Karpas-422 (cell line): ENCODE results near the gene KRTAP9-8. TPM values are rescaled to one million over a fixed set of nuclear protein-coding genes. Genes with fewer than 3 reads are reported as not detected.
"Not testable (repeated sequence)": the region's sequence is repeated elsewhere in the genome, so short reads cannot be mapped to it uniquely, and the experiment has no call there.

Experiments used
- DNase-seq: peaks from one replicate; pipeline ENCODE4 v3.0.0-alpha.2; 2015
- H2AFZ ChIP-seq: fragments of 200-600 bp; sonication (generic); 2 replicates; pipeline ENCODE4 v1.6.1; 2014; ENCODE audit warnings: antibody characterized with exemption, low read length, mixed read lengths
- H3K27ac ChIP-seq: fragments of 200-600 bp; sonication (generic); 2 replicates; pipeline ENCODE4 v1.5.1; 2014; ENCODE audit warnings: mild to moderate bottlenecking, low read length, moderate library complexity
- H3K27me3 ChIP-seq: fragments of 200-600 bp; sonication (generic); 2 replicates; pipeline ENCODE4 v1.6.1; 2014; ENCODE audit warnings: low read length, mixed read lengths
- H3K36me3 ChIP-seq: fragments of 200-600 bp; sonication (generic); 2 replicates; pipeline ENCODE4 v1.6.1; 2014; ENCODE audit warnings: low read length, mixed read lengths; ENCODE audit not compliant: insufficient read depth
- H3K4me1 ChIP-seq: fragments of 200-600 bp; sonication (generic); 2 replicates; pipeline ENCODE4 v1.6.1; 2014; ENCODE audit warnings: mild to moderate bottlenecking, low read length, mixed read lengths
- H3K4me2 ChIP-seq: fragments of 200-600 bp; sonication (generic); 2 replicates; pipeline ENCODE4 v1.6.1; 2014; ENCODE audit warnings: low read length, low read depth, mild to moderate bottlenecking; ENCODE audit not compliant: poor library complexity, severe bottlenecking
- H3K4me3 ChIP-seq: fragments of 200-600 bp; sonication (generic); 2 replicates; pipeline ENCODE4 v1.5.1; 2014; ENCODE audit warnings: mild to moderate bottlenecking, antibody characterized with exemption, low read length, mixed read lengths
- H3K79me2 ChIP-seq: fragments of 200-600 bp; sonication (generic); 2 replicates; pipeline ENCODE4 v1.6.1; 2014; ENCODE audit warnings: mild to moderate bottlenecking, low read length, mixed read lengths
- H3K9ac ChIP-seq: fragments of 200-600 bp; sonication (generic); 2 replicates; pipeline ENCODE4 v1.6.0; 2014; ENCODE audit warnings: low read length
- H3K9me2 ChIP-seq: fragments of 200-600 bp; sonication (generic), shearing (Covaris generic); replicated peaks from 2 replicates; pipeline ENCODE4 v1.6.0; 2014; ENCODE audit warnings: mild to moderate bottlenecking, low read length, moderate library complexity; ENCODE audit not compliant: insufficient read depth
- H3K9me3 ChIP-seq: fragments of 300-700, 200-600 bp; sonication (generic); 2 replicates; pipeline ENCODE4 v1.6.1; 2014; ENCODE audit warnings: low read length, mixed read lengths
- H4K20me1 ChIP-seq: fragments of 200-600 bp; sonication (generic); 2 replicates; pipeline ENCODE4 v1.6.1; 2014; ENCODE audit warnings: mild to moderate bottlenecking, antibody characterized with exemption, low read length, low read depth; ENCODE audit not compliant: insufficient read depth
- total RNA-seq: library from RNA; depleted of rRNA; stranded (reverse); fragments of >200 nt; shearing (Covaris generic); gene quantifications from 2 replicates; pipeline ENCODE4 v1.2.3, GENCODE V29; 2014; ENCODE audit warnings: low replicate concordance

KRTAP9-8 gene
- total RNA-seq, 1 experiment from 2014 or later: not detected

- H3K4me1 ChIP-seq, H3K27me3 ChIP-seq, DNase-seq, H3K36me3 ChIP-seq, H3K27ac ChIP-seq, H3K9me3 ChIP-seq, H2AFZ ChIP-seq, H3K4me2 ChIP-seq, H4K20me1 ChIP-seq, H3K4me3 ChIP-seq, H3K9ac ChIP-seq, H3K9me2 ChIP-seq, H3K79me2 ChIP-seq: not testable (repeated sequence)
Measured at GRCh38 chr17:41249637-41250240, 11.9 kb downstream of the KRTAP9-8 start, which contains the start of gene KRTAP9-4. Gene KRTAP9-4, plus strand, starts transcription at chr17:41249687. Its CDS starts 34 bp downstream, at chr17:41249721.

- Histone ChIP-seq H3K79me2 (no peaks in the 10 kb centered on the region), H3K9me3 (no peaks in the 10 kb centered on the region), H3K27ac (no peak overlapping the region), H3K4me2 (no peak overlapping the region), H3K9me2 (no peaks in the 10 kb centered on the region), H3K9ac (no peak overlapping the region), H3K27me3 (no peaks in the 10 kb centered on the region), H3K4me1 (no peaks in the 10 kb centered on the region), H4K20me1 (no peaks in the 10 kb centered on the region), H3K36me3 (no peaks in the 10 kb centered on the region), H3K4me3 (no peak overlapping the region), H2AFZ (no peak overlapping the region)
- DNase-seq: no peak
Measured at GRCh38 chr17:41251261-41251660, 13.5 kb downstream of the KRTAP9-8 start.

- H3K27ac ChIP-seq: no peak overlapping the region
- H2AFZ ChIP-seq: no peak overlapping the region
- 0 out of 2 replicates have a peak, but pooled peaks cover 2% of the 10 kb centered on the region for H3K27me3 ChIP-seq
- H3K9me3 ChIP-seq: no peaks in the 10 kb centered on the region
- no peak for DNase-seq
- no peak overlapping the region for H3K4me2 ChIP-seq
- H3K79me2 ChIP-seq: no peaks in the 10 kb centered on the region
- H4K20me1 ChIP-seq: no peaks in the 10 kb centered on the region
- no peak overlapping the region for H3K9ac ChIP-seq
- no peak overlapping the region for H3K4me3 ChIP-seq
- H3K36me3 ChIP-seq: no peaks in the 10 kb centered on the region
- no peaks in the 10 kb centered on the region for H3K9me2 ChIP-seq
- H3K4me1 ChIP-seq: no peaks in the 10 kb centered on the region
Measured at GRCh38 chr17:41254861-41255260, 17.1 kb downstream of the KRTAP9-8 start.

GRCh38 chr17:41255381-41256290 is 17.8 kb downstream of the KRTAP9-8 start, which contains the start of gene KRTAP9-9:
Gene KRTAP9-9, plus strand, starts transcription at chr17:41255384.
- not testable (repeated sequence) for H2AFZ ChIP-seq, H3K27ac ChIP-seq, H3K4me1 ChIP-seq, H4K20me1 ChIP-seq, H3K79me2 ChIP-seq, H3K9me2 ChIP-seq, H3K36me3 ChIP-seq, H3K9ac ChIP-seq, H3K4me3 ChIP-seq, H3K27me3 ChIP-seq, H3K4me2 ChIP-seq, H3K9me3 ChIP-seq, DNase-seq

GRCh38 chr17:41256291-41256685 is 18.5 kb downstream of the KRTAP9-8 start:
- H3K79me2 ChIP-seq: no peaks in the 10 kb centered on the region
- no peaks in the 10 kb centered on the region for H3K4me1 ChIP-seq
- H3K36me3 ChIP-seq: no peaks in the 10 kb centered on the region
- 0 out of 2 replicates have a peak, but pooled peaks cover 2% of the 10 kb centered on the region for H3K27me3 ChIP-seq
- no peak overlapping the region for H3K4me3 ChIP-seq
- H4K20me1 ChIP-seq: no peaks in the 10 kb centered on the region
- no peaks in the 10 kb centered on the region for H3K9me2 ChIP-seq
- H3K9me3 ChIP-seq: no peaks in the 10 kb centered on the region
- H3K4me2 ChIP-seq: no peak overlapping the region
- H3K9ac ChIP-seq: no peak overlapping the region
- DNase-seq: no peak
- H2AFZ ChIP-seq: no peak overlapping the region
- H3K27ac ChIP-seq: no peak overlapping the region

- Histone ChIP-seq H3K79me2 (no peaks in the 10 kb centered on the region), H3K4me3 (no peak overlapping the region), H3K9me3 (no peaks in the 10 kb centered on the region), H3K4me2 (no peak overlapping the region), H4K20me1 (no peaks in the 10 kb centered on the region), H3K9ac (no peak overlapping the region), H2AFZ (no peak overlapping the region), H3K27me3 (0 out of 2 replicates have a peak, but pooled peaks cover 4% of the 10 kb centered on the region), H3K36me3 (no peaks in the 10 kb centered on the region), H3K9me2 (no peaks in the 10 kb centered on the region), H3K4me1 (no peaks in the 10 kb centered on the region), H3K27ac (no peak overlapping the region)
- no peak for DNase-seq
Measured at GRCh38 chr17:41258406-41258805, 20.6 kb downstream of the KRTAP9-8 start.

GRCh38 chr17:41263212-41263611 is 25.4 kb downstream of the KRTAP9-8 start:
- Histone ChIP-seq H3K9me2 (no peaks in the 10 kb centered on the region), H2AFZ (no peak overlapping the region), H3K36me3 (no peaks in the 10 kb centered on the region), H3K4me2 (no peak overlapping the region), H3K27ac (no peak overlapping the region), H3K79me2 (no peaks in the 10 kb centered on the region), H3K4me1 (no peaks in the 10 kb centered on the region), H4K20me1 (no peaks in the 10 kb centered on the region), H3K27me3 (0 out of 2 replicates have a peak, but pooled peaks cover 4% of the 10 kb centered on the region), H3K4me3 (no peak overlapping the region), H3K9ac (no peak overlapping the region), H3K9me3 (no peaks in the 10 kb centered on the region)
- no peak for DNase-seq

GRCh38 chr17:41264599-41264998 is 26.8 kb downstream of the KRTAP9-8 start:
- no peak for DNase-seq

More at GRCh38 chr17:41264599-41264998, 26.8 kb downstream of the KRTAP9-8 start:
- Histone ChIP-seq H3K4me2 (no peak overlapping the region), H4K20me1 (no peaks in the 10 kb centered on the region), H2AFZ (no peak overlapping the region), H3K79me2 (no peaks in the 10 kb centered on the region), H3K9ac (no peak overlapping the region), H3K36me3 (no peaks in the 10 kb centered on the region), H3K4me3 (no peak overlapping the region), H3K9me2 (no peaks in the 10 kb centered on the region), H3K27ac (no peak overlapping the region), H3K27me3 (0 out of 2 replicates have a peak, but pooled peaks cover 2% of the 10 kb centered on the region), H3K9me3 (no peaks in the 10 kb centered on the region), H3K4me1 (no peaks in the 10 kb centered on the region)
